ENCODE results near the gene ARL6IP1.

The ARL6IP1 gene

DNA sequence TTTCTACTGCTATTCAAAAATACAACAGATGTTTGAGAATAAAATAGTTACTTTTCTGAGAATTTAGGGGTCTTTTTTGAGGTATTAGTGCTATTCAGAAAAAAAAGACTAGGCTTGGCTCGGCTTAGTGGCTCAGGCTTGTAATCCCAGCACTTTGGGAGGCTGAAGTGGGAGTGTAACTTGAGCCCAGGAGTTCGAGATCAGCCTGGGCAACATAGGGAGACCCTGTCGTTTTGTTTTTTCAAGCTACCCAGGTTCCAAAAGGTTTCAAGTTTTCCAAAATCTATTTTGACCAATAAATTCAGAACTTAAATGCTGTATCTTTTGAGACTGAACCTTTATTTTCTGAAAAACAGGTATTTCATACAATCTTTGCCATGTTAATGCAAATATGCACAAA, 3.2 kb upstream of the ARL6IP1 start:
- Mint-ChIP-seq H3K9me3 (no peaks in the 10 kb centered on the region), H3K27me3 (ENCODE audit: low read depth, poor library complexity) (peaks cover 3% of the 10 kb centered on the region), H3K4me3 (peak overlapping the region; percentile 13), H3K27ac (no peak overlapping the region), H3K36me3 (ENCODE audit: low read depth) (peaks cover 28% of the 10 kb centered on the region), H3K4me1 (peaks cover 53% of the 10 kb centered on the region)
- DNase-seq: no peak
- TF ChIP-seq, protein P1, sequence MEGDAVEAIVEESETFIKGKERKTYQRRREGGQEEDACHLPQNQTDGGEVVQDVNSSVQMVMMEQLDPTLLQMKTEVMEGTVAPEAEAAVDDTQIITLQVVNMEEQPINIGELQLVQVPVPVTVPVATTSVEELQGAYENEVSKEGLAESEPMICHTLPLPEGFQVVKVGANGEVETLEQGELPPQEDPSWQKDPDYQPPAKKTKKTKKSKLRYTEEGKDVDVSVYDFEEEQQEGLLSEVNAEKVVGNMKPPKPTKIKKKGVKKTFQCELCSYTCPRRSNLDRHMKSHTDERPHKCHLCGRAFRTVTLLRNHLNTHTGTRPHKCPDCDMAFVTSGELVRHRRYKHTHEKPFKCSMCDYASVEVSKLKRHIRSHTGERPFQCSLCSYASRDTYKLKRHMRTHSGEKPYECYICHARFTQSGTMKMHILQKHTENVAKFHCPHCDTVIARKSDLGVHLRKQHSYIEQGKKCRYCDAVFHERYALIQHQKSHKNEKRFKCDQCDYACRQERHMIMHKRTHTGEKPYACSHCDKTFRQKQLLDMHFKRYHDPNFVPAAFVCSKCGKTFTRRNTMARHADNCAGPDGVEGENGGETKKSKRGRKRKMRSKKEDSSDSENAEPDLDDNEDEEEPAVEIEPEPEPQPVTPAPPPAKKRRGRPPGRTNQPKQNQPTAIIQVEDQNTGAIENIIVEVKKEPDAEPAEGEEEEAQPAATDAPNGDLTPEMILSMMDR (IDR thresholded peaks at IDR 0.05): no peak

DNA sequence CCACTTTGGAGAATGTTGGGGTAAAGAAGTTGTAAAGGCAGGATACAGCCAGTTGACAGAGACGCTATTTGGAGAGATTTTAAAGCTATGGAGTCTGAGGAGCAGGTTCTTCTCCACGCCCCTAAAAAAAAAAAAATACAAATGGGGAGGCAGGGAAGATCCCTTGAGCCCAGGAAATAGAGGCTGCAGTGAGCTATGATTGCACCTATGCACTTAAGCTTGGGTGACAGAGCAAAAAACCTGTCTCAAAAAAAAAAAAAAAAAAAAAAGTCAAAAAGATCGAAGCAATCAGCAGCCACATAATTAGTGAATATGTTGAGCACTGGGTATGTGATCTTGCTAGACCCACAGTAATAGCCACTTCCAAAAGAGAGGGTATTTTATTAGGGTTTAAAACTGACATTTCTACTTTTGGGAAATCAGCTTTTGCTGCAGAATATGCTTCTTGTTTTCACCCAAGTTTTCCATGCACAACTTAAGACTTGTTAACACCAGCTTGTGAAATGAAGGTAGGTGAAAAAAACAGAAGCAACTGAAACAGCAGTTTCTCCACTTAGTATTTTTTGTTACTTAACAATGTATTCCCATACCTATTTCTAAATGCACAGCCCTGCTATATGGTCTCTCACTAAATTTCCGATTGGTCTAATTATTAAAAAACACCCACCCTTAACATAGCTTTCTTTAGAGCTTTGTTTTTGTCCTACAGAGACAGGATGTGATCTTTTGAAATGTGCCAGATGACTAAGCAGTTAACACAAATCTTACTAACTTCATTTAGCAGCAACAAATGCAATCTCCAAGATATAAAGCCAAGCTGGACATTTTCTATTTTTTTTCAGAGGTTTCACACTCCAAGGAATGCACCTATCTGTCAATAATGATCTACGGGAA, 2.5 kb upstream of the ARL6IP1 start:
- DNase-seq: no peak
- Mint-ChIP-seq H3K36me3 (ENCODE audit: low read depth) (peaks cover 21% of the 10 kb centered on the region), H3K27ac (peak overlapping the region; percentile 86), H3K27me3 (ENCODE audit: low read depth, poor library complexity) (peaks cover 3% of the 10 kb centered on the region), H3K4me1 (peaks cover 60% of the 10 kb centered on the region), H3K4me3 (peak overlapping the region; percentile 56), H3K9me3 (no peaks in the 10 kb centered on the region)
- TF ChIP-seq, protein P1 (IDR thresholded peaks at IDR 0.05): no peak

DNA sequence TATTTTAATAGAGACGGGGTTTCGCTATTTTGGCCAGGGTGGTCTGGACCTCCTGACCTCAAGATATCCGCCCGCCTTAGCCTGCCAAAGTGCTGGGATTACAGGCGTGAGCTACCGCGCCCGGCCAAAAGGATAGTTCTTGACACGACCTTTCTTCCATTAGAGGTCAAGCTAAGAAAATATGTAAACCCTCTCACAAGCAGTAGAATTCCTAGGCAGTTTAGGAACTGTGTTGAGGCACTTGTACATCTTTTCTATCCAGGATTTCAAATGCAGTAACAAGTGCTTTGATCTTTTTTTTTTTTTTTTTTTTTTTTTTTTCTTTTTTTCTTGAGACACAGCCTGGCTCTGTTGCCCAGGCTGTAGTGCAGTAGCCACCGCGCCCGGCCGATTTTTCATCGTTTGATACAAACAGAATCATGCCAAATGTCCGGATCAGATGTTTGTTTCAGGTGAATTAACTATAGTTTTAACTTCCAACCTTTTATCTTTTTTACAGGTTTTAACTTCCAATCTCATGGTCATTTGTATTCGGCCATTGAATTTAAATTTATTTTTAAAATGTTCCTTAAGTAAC, 1.5 kb upstream of the ARL6IP1 start:
- Mint-ChIP-seq H3K4me1 (peaks cover 70% of the 10 kb centered on the region), H3K27ac (peak overlapping the region; percentile 86), H3K36me3 (ENCODE audit: low read depth) (peaks cover 17% of the 10 kb centered on the region), H3K9me3 (no peaks in the 10 kb centered on the region), H3K27me3 (ENCODE audit: low read depth, poor library complexity) (peaks cover 3% of the 10 kb centered on the region), H3K4me3 (peak overlapping the region; percentile 95)
- no peak for DNase-seq
- TF ChIP-seq, protein P1 (IDR thresholded peaks at IDR 0.05): no peak

DNA sequence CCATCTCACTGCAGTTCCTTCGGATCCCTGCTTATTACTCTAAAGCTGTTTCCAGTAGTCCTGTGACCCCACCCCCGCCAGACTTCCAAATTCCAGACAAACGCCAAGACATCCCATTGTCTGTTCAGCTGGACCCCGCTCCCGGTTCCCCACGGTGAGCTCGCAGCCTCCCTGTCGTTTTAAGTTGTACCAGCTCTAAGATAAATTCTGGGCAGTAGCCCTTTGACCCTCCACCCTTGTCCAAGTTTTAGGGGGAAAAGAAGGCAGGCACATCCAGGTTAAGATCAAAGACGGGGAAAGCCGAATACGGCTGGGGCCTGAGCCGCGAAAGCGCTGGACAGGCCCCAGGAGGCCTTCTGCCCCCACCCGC, 589 bp downstream of the ARL6IP1 start:
- TF ChIP-seq, protein P1 (IDR thresholded peaks at IDR 0.05): no peak
- Mint-ChIP-seq H3K4me3 (peak overlapping the region; percentile 95), H3K27me3 (ENCODE audit: low read depth, poor library complexity) (peaks cover 3% of the 10 kb centered on the region), H3K4me1 (peaks cover 66% of the 10 kb centered on the region), H3K27ac (peak overlapping the region; percentile 99), H3K36me3 (ENCODE audit: low read depth) (peaks cover 23% of the 10 kb centered on the region), H3K9me3 (no peaks in the 10 kb centered on the region)
- peak; percentile 31 for DNase-seq

DNA sequence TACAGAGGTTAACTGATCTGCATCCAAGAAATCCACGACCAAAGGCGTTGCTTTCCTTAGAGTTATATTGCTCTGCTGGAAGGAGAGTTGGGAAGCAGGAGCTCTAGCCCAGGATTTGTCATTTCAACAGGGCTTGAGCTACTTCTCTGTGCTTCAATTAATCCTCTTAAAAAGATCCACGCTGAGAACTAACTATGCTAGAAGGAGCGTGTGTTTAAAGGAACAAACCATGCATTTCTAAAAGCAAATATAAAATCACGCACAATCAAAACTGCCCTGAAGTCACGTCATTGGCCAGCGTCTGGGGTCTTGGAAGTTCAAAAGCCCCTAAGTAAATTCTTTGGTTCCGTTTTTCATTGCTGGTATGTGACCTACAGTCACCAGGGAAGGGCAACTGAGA, 1.1 kb downstream of the ARL6IP1 start:
- H3K4me3 Mint-ChIP-seq: peak overlapping the region; percentile 95
- DNase-seq: no peak

More for the DNA sequence above, 1.1 kb downstream of the ARL6IP1 start:
- peaks cover 28% of the 10 kb centered on the region for H3K36me3 Mint-ChIP-seq (ENCODE audit: low read depth)
- H3K4me1 Mint-ChIP-seq: peaks cover 63% of the 10 kb centered on the region
- H3K9me3 Mint-ChIP-seq: no peaks in the 10 kb centered on the region
- peak overlapping the region; percentile 99 for H3K27ac Mint-ChIP-seq
- peaks cover 3% of the 10 kb centered on the region for H3K27me3 Mint-ChIP-seq (ENCODE audit: low read depth, poor library complexity)
- TF ChIP-seq, protein P1 (IDR thresholded peaks at IDR 0.05): no peak
